Upper lobe of right lung (tissue), 1 donor: ENCODE measurements around the gene LMOD2. TPM values are rescaled to one million over a fixed set of nuclear protein-coding genes. Genes with fewer than 3 reads are reported as not detected.

ENCODE experiments used
- ATAC-seq: fragments of 200-7000 bp; cut with Tn5 transposase; one replicate; pipeline ENCODE4 v1.9.1; 2020; ENCODE audit warnings: mild to moderate bottlenecking, moderate library complexity
- DNase-seq: peaks from one replicate; pipeline ENCODE4 v3.0.0-alpha.2; 2020
- H3K27ac ChIP-seq: fragments of 200-600 bp; one replicate; pipeline ENCODE4 v1.8.0; 2022
- H3K27me3 ChIP-seq: fragments of 200-600 bp; one replicate; pipeline ENCODE4 v1.8.0; 2022; ENCODE audit warnings: mild to moderate bottlenecking
- H3K36me3 ChIP-seq: fragments of 200-600 bp; one replicate; pipeline ENCODE4 v1.8.0; 2022
- H3K4me1 ChIP-seq: fragments of 200-600 bp; one replicate; pipeline ENCODE4 v1.8.0; 2022
- H3K4me3 ChIP-seq: fragments of 200-600 bp; one replicate; pipeline ENCODE4 v1.8.0; 2022; ENCODE audit warnings: mild to moderate bottlenecking
- H3K9me3 ChIP-seq: fragments of 200-600 bp; one replicate; pipeline ENCODE4 v1.8.0; 2022
- CTCF ChIP-seq: fragments of 200-600 bp; IDR thresholded peaks from one replicate; pipeline ENCODE4 v1.8.0; 2022; ENCODE audit warnings: antibody characterized with exemption
- intact Hi-C: fragments of 100-400 bp; cut with DNase I; formaldehyde crosslinking; loops from one replicate; pipeline ENCODE4 v1.11.0; 2022
- total RNA-seq: library from RNA; stranded (reverse); fragmentation: NEBNext Ultra II Directional; extraction: Animal tissue kit (Norgen Biotek cat#: 25700); gene quantifications from one replicate; pipeline ENCODE4 v1.2.1, GENCODE V29; 2021
- donor health status: DM: no; HTN: yes; CAD: no; lungs with severe emphysema.

The LMOD2 gene
- total RNA-seq, 1 donor from 2014 or later, result 0.17 TPM

- no peak for TF ChIP-seq CTCF
- DNase-seq (no peak), ATAC-seq (no peak)
- H3K36me3 ChIP-seq, result no peaks in the 10 kb centered on the region
- intact Hi-C loops, result no loop called here
- H3K9me3 ChIP-seq, result no peaks in the 10 kb centered on the region
- H3K27me3 ChIP-seq, result no peaks in the 10 kb centered on the region
- H3K27ac ChIP-seq, result no peak overlapping the region
- H3K4me1 ChIP-seq, result no peaks in the 10 kb centered on the region
- H3K4me3 ChIP-seq, result no peak overlapping the region
Measured at GRCh38 chr7:123663200-123663599, 7.5 kb downstream of the LMOD2 start.

GRCh38 chr7:123665157-123665556 is 9.5 kb downstream of the LMOD2 start:
- H3K36me3 ChIP-seq, result no peaks in the 10 kb centered on the region
- intact Hi-C loops, result no loop called here
- no peaks in the 10 kb centered on the region for H3K9me3 ChIP-seq
- no peaks in the 10 kb centered on the region for H3K27me3 ChIP-seq
- no peaks in the 10 kb centered on the region for H3K4me1 ChIP-seq
- H3K27ac ChIP-seq, result no peak overlapping the region
- ATAC-seq (no peak), DNase-seq (no peak)
- H3K4me3 ChIP-seq, result no peak overlapping the region
- no peak for TF ChIP-seq CTCF

- no peak for DNase-seq
- TF ChIP-seq CTCF, result no peak
- no peaks in the 10 kb centered on the region for H3K36me3 ChIP-seq
- no peak for ATAC-seq
- H3K4me3 ChIP-seq, result no peak overlapping the region
- intact Hi-C loops, result no loop called here
- H3K27me3 ChIP-seq, result no peaks in the 10 kb centered on the region
- no peaks in the 10 kb centered on the region for H3K9me3 ChIP-seq
- H3K4me1 ChIP-seq, result no peaks in the 10 kb centered on the region
- H3K27ac ChIP-seq, result no peak overlapping the region
Measured at GRCh38 chr7:123665896-123666295, 10.2 kb downstream of the LMOD2 start.

- H3K9me3 ChIP-seq, result no peaks in the 10 kb centered on the region
- no peak overlapping the region for H3K27ac ChIP-seq
- no peak for ATAC-seq
- H3K4me3 ChIP-seq, result no peak overlapping the region
- intact Hi-C loops, result no loop called here
- no peaks in the 10 kb centered on the region for H3K4me1 ChIP-seq
- no peak for TF ChIP-seq CTCF
- no peaks in the 10 kb centered on the region for H3K27me3 ChIP-seq
- no peaks in the 10 kb centered on the region for H3K36me3 ChIP-seq
- no peak for DNase-seq
Measured at GRCh38 chr7:123666492-123666891, 10.8 kb downstream of the LMOD2 start.

GRCh38 chr7:123669485-123669884 is 13.8 kb downstream of the LMOD2 start:
- no peak for DNase-seq
- no peaks in the 10 kb centered on the region for H3K9me3 ChIP-seq
- H3K27ac ChIP-seq, result no peak overlapping the region
- H3K4me1 ChIP-seq, result peaks cover 5% of the 10 kb centered on the region
- H3K4me3 ChIP-seq, result no peak overlapping the region
- no peaks in the 10 kb centered on the region for H3K36me3 ChIP-seq
- TF ChIP-seq CTCF, result no peak
- no peak for ATAC-seq
- H3K27me3 ChIP-seq, result no peaks in the 10 kb centered on the region
- intact Hi-C loops, result no loop called here

GRCh38 chr7:123673137-123673732 is 17.6 kb downstream of the LMOD2 start:
- Histone ChIP-seq H3K9me3 (no peaks in the 10 kb centered on the region), H3K27me3 (no peaks in the 10 kb centered on the region), H3K4me3 (no peak overlapping the region), H3K4me1 (peaks cover 6% of the 10 kb centered on the region), H3K27ac (no peak overlapping the region), H3K36me3 (no peaks in the 10 kb centered on the region)
- intact Hi-C loops, result no loop called here
- DNase-seq, result no peak
- no peak for TF ChIP-seq CTCF
- ATAC-seq, result no peak
